Measurements from ENCODE around the gene CAMK2D. TPM values are rescaled to one million over a fixed set of nuclear protein-coding genes. Genes with fewer than 3 reads are reported as not detected.

Gene CAMK2D
- total RNA-seq, 1 experiment from 2014 or later, result 32.1 TPM

GRCh38 chr4:113406723-113407016, 354.9 kb downstream of the CAMK2D start:
- Mint-ChIP-seq H3K4me3 (ENCODE audit: unreplicated experiment) (no peak overlapping the region), H3K27ac (ENCODE audit: low read depth, unreplicated experiment) (no peak overlapping the region), H3K9me3 (ENCODE audit: unreplicated experiment) (no peaks in the 10 kb centered on the region), H3K27me3 (ENCODE audit: insufficient read depth, unreplicated experiment) (no peaks in the 10 kb centered on the region), H3K36me3 (ENCODE audit: insufficient read depth, unreplicated experiment) (no peaks in the 10 kb centered on the region), H3K4me1 (ENCODE audit: insufficient read depth, unreplicated experiment) (peaks cover 6% of the 10 kb centered on the region)
- CTCF ChIA-PET, result no interaction called here
- no peak for TF ChIP-seq CTCF (IDR thresholded peaks at IDR 0.05; ENCODE audit: unreplicated experiment)
- no TSS peak for BruUV-seq (replicated peaks)
- no peak for DNase-seq (ENCODE audit: unreplicated experiment)
- POLR2A ChIA-PET, result interaction anchor here (0.6 to 0.8 kb wide), 2 partner anchors 12 to 62 kb away, joined by 3 read pairs; no protein-coding TSS in a partner anchor
- intact Hi-C loops (cut with micrococcal nuclease), result no loop called here

GRCh38 chr4:113405874-113406722, 355.4 kb downstream of the CAMK2D start:
- no TSS peak for BruUV-seq (replicated peaks)
- no peaks in the 10 kb centered on the region for H3K36me3 Mint-ChIP-seq (ENCODE audit: insufficient read depth, unreplicated experiment)
- POLR2A ChIA-PET, result interaction anchor here (0.6 to 0.8 kb wide), 2 partner anchors 12 to 62 kb away, joined by 3 read pairs; no protein-coding TSS in a partner anchor
- DNase-seq (ENCODE audit: unreplicated experiment), result no peak
- intact Hi-C loops (cut with micrococcal nuclease), result no loop called here
- peaks cover under 1% of the 10 kb centered on the region for H3K4me1 Mint-ChIP-seq (ENCODE audit: insufficient read depth, unreplicated experiment)
- no peak overlapping the region for H3K27ac Mint-ChIP-seq (ENCODE audit: low read depth, unreplicated experiment)
- CTCF ChIA-PET, result no interaction called here
- no peaks in the 10 kb centered on the region for H3K9me3 Mint-ChIP-seq (ENCODE audit: unreplicated experiment)
- no peak overlapping the region for H3K4me3 Mint-ChIP-seq (ENCODE audit: unreplicated experiment)
- no peaks in the 10 kb centered on the region for H3K27me3 Mint-ChIP-seq (ENCODE audit: insufficient read depth, unreplicated experiment)
- no peak for TF ChIP-seq CTCF (IDR thresholded peaks at IDR 0.05; ENCODE audit: unreplicated experiment)

- Mint-ChIP-seq H3K27ac (ENCODE audit: low read depth, unreplicated experiment) (no peak overlapping the region), H3K4me1 (ENCODE audit: insufficient read depth, unreplicated experiment) (no peaks in the 10 kb centered on the region), H3K36me3 (ENCODE audit: insufficient read depth, unreplicated experiment) (no peaks in the 10 kb centered on the region), H3K27me3 (ENCODE audit: insufficient read depth, unreplicated experiment) (no peaks in the 10 kb centered on the region), H3K9me3 (ENCODE audit: unreplicated experiment) (no peaks in the 10 kb centered on the region), H3K4me3 (ENCODE audit: unreplicated experiment) (no peak overlapping the region)
- intact Hi-C loops (cut with micrococcal nuclease), result no loop called here
- CTCF ChIA-PET, result interaction anchor here (0.6 to 1.0 kb wide), 2 partner anchors 10 to 114 kb away, joined by 3 to 4 read pairs; no protein-coding TSS in a partner anchor
- no TSS peak for BruUV-seq (replicated peaks)
- TF ChIP-seq CTCF (IDR thresholded peaks at IDR 0.05; ENCODE audit: unreplicated experiment), result no peak
- DNase-seq (ENCODE audit: unreplicated experiment), result no peak
- POLR2A ChIA-PET, result interaction anchor here (0.7 kb wide), 1 partner anchor 229 kb away, joined by 3 read pairs; no protein-coding TSS in a partner anchor
Measured at GRCh38 chr4:113404841-113405240, 356.7 kb downstream of the CAMK2D start.

- H3K9me3 Mint-ChIP-seq (ENCODE audit: unreplicated experiment), result no peaks in the 10 kb centered on the region
- no peak overlapping the region for H3K27ac Mint-ChIP-seq (ENCODE audit: low read depth, unreplicated experiment)
- POLR2A ChIA-PET, result interaction anchor here (0.7 kb wide), 1 partner anchor 229 kb away, joined by 3 read pairs; no protein-coding TSS in a partner anchor
- no peaks in the 10 kb centered on the region for H3K27me3 Mint-ChIP-seq (ENCODE audit: insufficient read depth, unreplicated experiment)
- H3K4me3 Mint-ChIP-seq (ENCODE audit: unreplicated experiment), result no peak overlapping the region
- intact Hi-C loops (cut with micrococcal nuclease), result no loop called here
- H3K4me1 Mint-ChIP-seq (ENCODE audit: insufficient read depth, unreplicated experiment), result no peaks in the 10 kb centered on the region
- DNase-seq (ENCODE audit: unreplicated experiment), result no peak
- CTCF ChIA-PET, result interaction anchor here (1.0 kb wide), 1 partner anchor 9 kb away, joined by 4 read pairs; no protein-coding TSS in a partner anchor
- no peaks in the 10 kb centered on the region for H3K36me3 Mint-ChIP-seq (ENCODE audit: insufficient read depth, unreplicated experiment)
- BruUV-seq (replicated peaks), result no TSS peak
- no peak for TF ChIP-seq CTCF (IDR thresholded peaks at IDR 0.05; ENCODE audit: unreplicated experiment)
Measured at GRCh38 chr4:113404167-113404571, 357.4 kb downstream of the CAMK2D start.

Other genes starting within 250 kb of the CAMK2D start
- gene ARSJ, start 217.9 kb upstream of the CAMK2D start, total RNA-seq (2022), result 36.2 and 50.7 TPM in 2 replicates

Measured in MCF 10A (cell line).